Breast epithelium (tissue), 4 donors: ENCODE results near the gene NDUFAF8. TPM values are rescaled to one million over a fixed set of nuclear protein-coding genes. Genes with fewer than 3 reads are reported as not detected.

Experiments used
- DNase-seq, 2 donors: peaks; one replicate each; pipeline ENCODE4 v3.0.0-alpha.2; 2019; ENCODE audit warnings: low spot score in 2 of 2
- H3K27ac ChIP-seq, 2 donors: fragments of 200-600 bp; sonication (generic) in 1 of 2; one replicate each; pipeline ENCODE4 v1.5.1; 2016 to 2019; ENCODE audit warnings: mild to moderate bottlenecking in 1 of 2
- H3K27me3 ChIP-seq, 2 donors: fragments of 200-600 bp; sonication (generic) in 1 of 2; one replicate each; pipeline versions ENCODE4 v1.5.1 to v1.6.0; 2017 to 2019; ENCODE audit warnings: control low read depth in 1 of 2, mild to moderate bottlenecking in 1 of 2
- H3K36me3 ChIP-seq: fragments of 200-600 bp; one replicate; pipeline ENCODE4 v1.5.1; 2019
- H3K4me1 ChIP-seq, 2 donors: fragments of 200-600 bp; sonication (generic); one replicate each; pipeline ENCODE4 v1.5.1; 2016 to 2019; ENCODE audit warnings: control low read depth in 1 of 2
- H3K4me3 ChIP-seq, 3 donors: fragments of 200-600 bp; sonication (generic); 1 replicate in 2 of 3; 2 replicates in 1 of 3; pipeline ENCODE4 v1.5.1; 2016 to 2019; ENCODE audit warnings: mild to moderate bottlenecking in 3 of 3, moderate library complexity in 2 of 3
- H3K9me3 ChIP-seq, 2 donors: fragments of 200-600 bp; sonication (generic) in 1 of 2; one replicate each; pipeline ENCODE4 v1.5.1; 2016 to 2019; ENCODE audit warnings: control low read depth in 1 of 2
- CTCF ChIP-seq, 3 donors: fragments of 450-650 bp; IDR thresholded peaks; one replicate each; pipeline ENCODE4 v1.5.1; 2016 to 2017; ENCODE audit warnings: antibody characterized with exemption in 3 of 3, mild to moderate bottlenecking in 3 of 3, moderate library complexity in 3 of 3
- POLR2A ChIP-seq: fragments of 450-650 bp; IDR thresholded peaks from one replicate; pipeline ENCODE4 v1.6.1; 2016; ENCODE audit warnings: antibody characterized with exemption, mild to moderate bottlenecking, moderate library complexity
- POLR2AphosphoS5 ChIP-seq, 3 donors: sonication (generic); formaldehyde crosslinking; IDR thresholded peaks; one replicate each; pipeline ENCODE4 v1.6.1; 2017; ENCODE audit warnings: antibody characterized with exemption in 3 of 3
- intact Hi-C: fragments of 100-400 bp; cut with DNase I; formaldehyde crosslinking; loops from one replicate; pipeline ENCODE4 v1.15.1; 2023; ENCODE audit warnings: low total_unique reads
- total RNA-seq, 3 donors: library from RNA; depleted of rRNA; stranded (reverse); fragments of >200 nt; gene quantifications; one replicate each; pipeline ENCODE4 v1.1.0, GENCODE V29; 2016

The NDUFAF8 gene
- total RNA-seq, 3 donors from 2014 or later = 34.2 to 39.7 (median 35.2) TPM

GRCh38 chr17:81207610-81208581, 31.2 kb upstream of the NDUFAF8 start:
- no peak for DNase-seq
- TF ChIP-seq POLR2AphosphoS5 (IDR thresholded peaks at IDR 0.05) = no peak
- no peak for TF ChIP-seq CTCF (IDR thresholded peaks at IDR 0.05)
- TF ChIP-seq POLR2A = no peak
- Histone ChIP-seq H3K27ac (no peak overlapping the region), H3K27me3 (no peaks in the 10 kb centered on the region), H3K36me3 (no peaks in the 10 kb centered on the region), H3K4me1 (no peaks in the 10 kb centered on the region), H3K4me3 (no peak overlapping the region), H3K9me3 (no peaks in the 10 kb centered on the region)
- intact Hi-C loops = no loop called here

- Histone ChIP-seq H3K27me3 (no peaks in the 10 kb centered on the region), H3K27ac (no peak overlapping the region), H3K9me3 (no peaks in the 10 kb centered on the region), H3K4me3 (no peak overlapping the region), H3K36me3 (no peaks in the 10 kb centered on the region), H3K4me1 (no peaks in the 10 kb centered on the region)
- no peak for TF ChIP-seq POLR2A
- TF ChIP-seq POLR2AphosphoS5 (IDR thresholded peaks at IDR 0.05) = no peak
- no peak for TF ChIP-seq CTCF (IDR thresholded peaks at IDR 0.05)
- intact Hi-C loops = no loop called here
- DNase-seq = no peak
Measured at GRCh38 chr17:81208651-81209050, 30.5 kb upstream of the NDUFAF8 start.

GRCh38 chr17:81209141-81209540, 30.0 kb upstream of the NDUFAF8 start:
- no peak for DNase-seq
- no peak overlapping the region for H3K4me3 ChIP-seq
- no peaks in the 10 kb centered on the region for H3K4me1 ChIP-seq
- no peaks in the 10 kb centered on the region for H3K36me3 ChIP-seq
- no peak overlapping the region for H3K27ac ChIP-seq
- intact Hi-C loops = no loop called here
- H3K27me3 ChIP-seq = no peaks in the 10 kb centered on the region
- TF ChIP-seq CTCF (IDR thresholded peaks at IDR 0.05) (no peak), POLR2AphosphoS5 (IDR thresholded peaks at IDR 0.05) (no peak), POLR2A (no peak)
- no peaks in the 10 kb centered on the region for H3K9me3 ChIP-seq

GRCh38 chr17:81210466-81210865, 28.7 kb upstream of the NDUFAF8 start:
- intact Hi-C loops = no loop called here
- H3K27ac ChIP-seq = no peak overlapping the region
- TF ChIP-seq POLR2AphosphoS5 (IDR thresholded peaks at IDR 0.05) (no peak), CTCF (IDR thresholded peaks at IDR 0.05) (no peak), POLR2A (no peak)
- no peak overlapping the region for H3K4me3 ChIP-seq
- no peaks in the 10 kb centered on the region for H3K9me3 ChIP-seq
- no peaks in the 10 kb centered on the region for H3K36me3 ChIP-seq
- no peaks in the 10 kb centered on the region for H3K4me1 ChIP-seq
- DNase-seq = no peak
- no peaks in the 10 kb centered on the region for H3K27me3 ChIP-seq

GRCh38 chr17:81210868-81211267, 28.2 kb upstream of the NDUFAF8 start:
- Histone ChIP-seq H3K9me3 (no peaks in the 10 kb centered on the region), H3K27ac (peak overlapping the region in 1 of 2 donors; percentile 25), H3K36me3 (no peaks in the 10 kb centered on the region), H3K4me3 (no peak overlapping the region), H3K4me1 (no peaks in the 10 kb centered on the region), H3K27me3 (no peaks in the 10 kb centered on the region)
- intact Hi-C loops = no loop called here
- DNase-seq = no peak
- TF ChIP-seq POLR2A = no peak
- TF ChIP-seq CTCF (IDR thresholded peaks at IDR 0.05) = no peak
- TF ChIP-seq POLR2AphosphoS5 (IDR thresholded peaks at IDR 0.05) = no peak
